ENCODE measurements around the gene HTR7.

DNA sequence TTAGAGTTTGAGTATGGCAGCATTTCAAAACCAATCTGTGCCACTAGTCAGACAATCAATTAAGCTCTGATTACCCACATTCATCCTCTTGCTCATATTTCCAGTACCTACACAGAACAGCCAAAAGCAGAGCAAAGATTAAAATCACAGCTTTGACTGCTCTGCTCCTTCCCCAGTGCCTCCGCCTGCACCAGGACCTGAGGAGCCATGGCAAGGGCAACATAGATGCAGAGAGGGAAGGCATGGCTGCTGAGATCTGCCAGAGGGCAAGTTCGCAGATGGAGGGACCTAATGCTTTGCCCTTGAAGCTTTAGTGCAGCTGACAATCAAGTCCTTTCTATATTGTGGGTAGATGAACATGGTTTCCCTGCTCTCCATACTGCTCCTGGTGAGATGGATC, 148.1 kb downstream of the HTR7 start:
- TF ChIP-seq, protein P1, sequence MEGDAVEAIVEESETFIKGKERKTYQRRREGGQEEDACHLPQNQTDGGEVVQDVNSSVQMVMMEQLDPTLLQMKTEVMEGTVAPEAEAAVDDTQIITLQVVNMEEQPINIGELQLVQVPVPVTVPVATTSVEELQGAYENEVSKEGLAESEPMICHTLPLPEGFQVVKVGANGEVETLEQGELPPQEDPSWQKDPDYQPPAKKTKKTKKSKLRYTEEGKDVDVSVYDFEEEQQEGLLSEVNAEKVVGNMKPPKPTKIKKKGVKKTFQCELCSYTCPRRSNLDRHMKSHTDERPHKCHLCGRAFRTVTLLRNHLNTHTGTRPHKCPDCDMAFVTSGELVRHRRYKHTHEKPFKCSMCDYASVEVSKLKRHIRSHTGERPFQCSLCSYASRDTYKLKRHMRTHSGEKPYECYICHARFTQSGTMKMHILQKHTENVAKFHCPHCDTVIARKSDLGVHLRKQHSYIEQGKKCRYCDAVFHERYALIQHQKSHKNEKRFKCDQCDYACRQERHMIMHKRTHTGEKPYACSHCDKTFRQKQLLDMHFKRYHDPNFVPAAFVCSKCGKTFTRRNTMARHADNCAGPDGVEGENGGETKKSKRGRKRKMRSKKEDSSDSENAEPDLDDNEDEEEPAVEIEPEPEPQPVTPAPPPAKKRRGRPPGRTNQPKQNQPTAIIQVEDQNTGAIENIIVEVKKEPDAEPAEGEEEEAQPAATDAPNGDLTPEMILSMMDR (IDR thresholded peaks at IDR 0.05; ENCODE audit: low read length), result no peak
- TF ChIP-seq EZH2 (IDR thresholded peaks at IDR 0.05; ENCODE audit: borderline replicate concordance, low read length), result no peak

All from OCI-LY1 (cell line).